ENCODE results near the gene CAPRIN1.
"Not testable (repeated sequence)": the region's sequence is repeated elsewhere in the genome, so short reads cannot be mapped to it uniquely, and the experiment has no call there.

CAPRIN1 gene

GRCh38 chr11:34052036-34052607 is 591 bp downstream of the CAPRIN1 start:
- peak; percentile 58 to 63 for ATAC-seq

GRCh38 chr11:34052608-34053160 is 1.2 kb downstream of the CAPRIN1 start:
- no peak for ATAC-seq

- peak; percentile 60 to 66 for ATAC-seq
Measured at GRCh38 chr11:34053161-34053686, 1.7 kb downstream of the CAPRIN1 start.

- not testable (repeated sequence) for ATAC-seq
Measured at GRCh38 chr11:34054351-34054750, 2.8 kb downstream of the CAPRIN1 start.

GRCh38 chr11:34055218-34056000 is 3.9 kb downstream of the CAPRIN1 start:
- ATAC-seq, result no peak

GRCh38 chr11:34056672-34057071 is 5.1 kb downstream of the CAPRIN1 start:
- no peak for ATAC-seq

- no peak for ATAC-seq
Measured at GRCh38 chr11:34063061-34063795, 11.7 kb downstream of the CAPRIN1 start.

GRCh38 chr11:34064291-34064690 is 12.8 kb downstream of the CAPRIN1 start:
- ATAC-seq, result no peak

- peak in 1 of 2 donors; percentile 68 for ATAC-seq
Measured at GRCh38 chr11:34065505-34066203, 14.1 kb downstream of the CAPRIN1 start.

- ATAC-seq, result not testable (repeated sequence)
Measured at GRCh38 chr11:34066766-34067165, 15.2 kb downstream of the CAPRIN1 start.

GRCh38 chr11:34067383-34068065 is 16.0 kb downstream of the CAPRIN1 start:
- no peak for ATAC-seq

GRCh38 chr11:34068111-34068510 is 16.6 kb downstream of the CAPRIN1 start:
- ATAC-seq, result peak in 1 of 2 donors; percentile 37

GRCh38 chr11:34071306-34071705 is 19.8 kb downstream of the CAPRIN1 start:
- not testable (repeated sequence) for ATAC-seq

- ATAC-seq, result no peak
Measured at GRCh38 chr11:34072041-34072440, 20.5 kb downstream of the CAPRIN1 start.

GRCh38 chr11:34072832-34073231 is 21.3 kb downstream of the CAPRIN1 start:
- ATAC-seq, result no peak

GRCh38 chr11:34074391-34074790 is 22.9 kb downstream of the CAPRIN1 start:
- no peak for ATAC-seq

- ATAC-seq, result no peak
Measured at GRCh38 chr11:34075178-34075820, 23.8 kb downstream of the CAPRIN1 start.

- ATAC-seq, result no peak
Measured at GRCh38 chr11:34080609-34081008, 29.1 kb downstream of the CAPRIN1 start.

- ATAC-seq, result no peak
Measured at GRCh38 chr11:34084637-34085036, 33.1 kb downstream of the CAPRIN1 start.

- ATAC-seq, result peak in 1 of 2 donors; percentile 51
Measured at GRCh38 chr11:34086554-34087283, 35.2 kb downstream of the CAPRIN1 start.

- no peak for ATAC-seq
Measured at GRCh38 chr11:34091825-34092224, 40.3 kb downstream of the CAPRIN1 start.
